GM12875 (cell line): ENCODE measurements around the gene DIDO1.

Experiments used
- H3K4me3 ChIP-seq: one replicate; pipeline ENCODE4 v1.5.1; 2011; ENCODE audit warnings: low read depth, low read length, control low read depth
- CTCF ChIP-seq: IDR thresholded peaks from 2 replicates; pipeline ENCODE4 v1.5.1; 2011; ENCODE audit warnings: low read depth, mild to moderate bottlenecking, control low read depth, inconsistent platforms, low read length, moderate library complexity, borderline replicate concordance; ENCODE audit not compliant: insufficient read depth

DIDO1 gene

GRCh38 chr20:62918147-62918546, 8.2 kb downstream of the DIDO1 start:
- H3K4me3 ChIP-seq, result no peak overlapping the region
- TF ChIP-seq CTCF, result no peak

- no peak overlapping the region for H3K4me3 ChIP-seq
- TF ChIP-seq CTCF, result no peak
These were observed 8.6 kb downstream of the DIDO1 start for GRCh38 chr20:62917720-62918119.

- no peak overlapping the region for H3K4me3 ChIP-seq
- TF ChIP-seq CTCF, result no peak
These were observed 9.4 kb downstream of the DIDO1 start for GRCh38 chr20:62916703-62917476.

- no peak overlapping the region for H3K4me3 ChIP-seq
- no peak for TF ChIP-seq CTCF
These were observed 11.3 kb downstream of the DIDO1 start for GRCh38 chr20:62914970-62915457.

GRCh38 chr20:62914436-62914835, 11.9 kb downstream of the DIDO1 start:
- no peak overlapping the region for H3K4me3 ChIP-seq
- TF ChIP-seq CTCF, result no peak

- no peak overlapping the region for H3K4me3 ChIP-seq
- TF ChIP-seq CTCF, result no peak
These were observed 13.2 kb downstream of the DIDO1 start for GRCh38 chr20:62913043-62913630.

GRCh38 chr20:62911701-62912280, 14.5 kb downstream of the DIDO1 start:
- TF ChIP-seq CTCF, result no peak
- no peak overlapping the region for H3K4me3 ChIP-seq
